OCI-LY1 (cell line): ENCODE results near the gene SPO11.

ENCODE experiments used
- H2AFZ ChIP-seq: fragments of 200-600 bp; sonication (generic), shearing (Covaris generic); 2 replicates; pipeline ENCODE4 v1.6.0; 2014; ENCODE audit warnings: antibody characterized with exemption, mild to moderate bottlenecking, low read length
- H3F3A ChIP-seq: fragments of 200-600 bp; sonication (generic), shearing (Covaris generic); 2 replicates; pipeline ENCODE4 v1.6.0; 2014; ENCODE audit warnings: mild to moderate bottlenecking, antibody characterized with exemption, low read length, moderate library complexity; ENCODE audit not compliant: insufficient read depth
- H3K27ac ChIP-seq: fragments of 200-600 bp; sonication (generic); 2 replicates; pipeline ENCODE4 v1.5.1; 2014; ENCODE audit warnings: low read length, mixed run types, mild to moderate bottlenecking, low read depth; ENCODE audit not compliant: poor library complexity, severe bottlenecking
- H3K27me3 ChIP-seq: fragments of 200-600 bp; sonication (generic); 2 replicates; pipeline ENCODE4 v1.6.0; 2014; ENCODE audit warnings: antibody characterized with exemption, mild to moderate bottlenecking, low read length, moderate library complexity; ENCODE audit not compliant: insufficient read depth
- H3K36me3 ChIP-seq: fragments of 200-600 bp; sonication (generic); 2 replicates; pipeline ENCODE4 v1.6.1; 2014; ENCODE audit warnings: mild to moderate bottlenecking, antibody characterized with exemption, low read length, moderate library complexity, mixed read lengths; ENCODE audit not compliant: insufficient read depth
- H3K4me1 ChIP-seq: fragments of 200-600 bp; sonication (generic); 2 replicates; pipeline ENCODE4 v1.5.1; 2014; ENCODE audit warnings: mild to moderate bottlenecking, low read length, moderate library complexity; ENCODE audit not compliant: insufficient read depth, severe bottlenecking
- H3K4me2 ChIP-seq: fragments of 200-600 bp; sonication (generic), shearing (Covaris generic); 2 replicates; pipeline ENCODE4 v1.6.1; 2014; ENCODE audit warnings: low read length
- H3K4me3 ChIP-seq: fragments of 200-600 bp; sonication (generic); 2 replicates; pipeline ENCODE4 v1.5.1; 2014; ENCODE audit warnings: low read length, low read depth, mild to moderate bottlenecking, mixed read lengths; ENCODE audit not compliant: poor library complexity, severe bottlenecking
- H3K79me2 ChIP-seq: fragments of 200-600 bp; shearing (Covaris generic); 2 replicates; pipeline ENCODE4 v1.6.1; 2016; ENCODE audit warnings: mixed run types, low read length, mixed read lengths; ENCODE audit not compliant: insufficient read depth
- H3K9ac ChIP-seq: fragments of 200-600 bp; sonication (generic), shearing (Covaris generic); 2 replicates; pipeline ENCODE4 v1.6.1; 2014; ENCODE audit warnings: mild to moderate bottlenecking, low read length, mixed read lengths
- H3K9me2 ChIP-seq: fragments of 200-600 bp; sonication (generic), shearing (Covaris generic); 2 replicates; pipeline ENCODE4 v1.6.1; 2014; ENCODE audit warnings: low read depth, mild to moderate bottlenecking, low read length, mixed read lengths
- H3K9me3 ChIP-seq: fragments of 200-600 bp; shearing (Covaris generic); 2 replicates; pipeline ENCODE4 v1.6.1; 2014; ENCODE audit warnings: low read length, mixed read lengths
- H4K20me1 ChIP-seq: fragments of 200-600 bp; sonication (generic), shearing (Covaris generic); 2 replicates; pipeline ENCODE4 v1.6.0; 2016; ENCODE audit warnings: mild to moderate bottlenecking, low read length; ENCODE audit not compliant: insufficient read depth
- CTCF ChIP-seq: fragments of 200-600 bp; sonication (generic), shearing (Covaris generic); IDR thresholded peaks from 2 replicates; pipeline ENCODE4 v1.5.1; 2017; ENCODE audit warnings: mild to moderate bottlenecking, antibody characterized with exemption, low read length, moderate library complexity, mixed read lengths
- EZH2 ChIP-seq: fragments of 200-600 bp; sonication (generic), shearing (Covaris generic); IDR thresholded peaks from 2 replicates; pipeline ENCODE4 v1.8.0; 2017; ENCODE audit warnings: borderline replicate concordance, mixed run types, mild to moderate bottlenecking, antibody characterized with exemption, low read length, moderate library complexity, mixed read lengths

SPO11 gene

GRCh38 chr20:57371363-57371762 is 41.8 kb downstream of the SPO11 start:
- peaks cover 98% of the 10 kb centered on the region for H3K36me3 ChIP-seq

GRCh38 chr20:57372157-57372556 is 42.6 kb downstream of the SPO11 start:
- H3K4me1 ChIP-seq = peaks cover 16% of the 10 kb centered on the region
- no peak for TF ChIP-seq EZH2
- H2AFZ ChIP-seq = no peak overlapping the region
- H3F3A ChIP-seq = no peaks in the 10 kb centered on the region
- no peaks in the 10 kb centered on the region for H3K9me2 ChIP-seq
- H3K27me3 ChIP-seq = no peaks in the 10 kb centered on the region
- H3K4me2 ChIP-seq = no peak overlapping the region
- no peaks in the 10 kb centered on the region for H3K9me3 ChIP-seq
- no peak overlapping the region for H3K9ac ChIP-seq
- H3K27ac ChIP-seq = no peak overlapping the region
- no peaks in the 10 kb centered on the region for H4K20me1 ChIP-seq
- H3K36me3 ChIP-seq = peaks cover 98% of the 10 kb centered on the region
- H3K4me3 ChIP-seq = no peak overlapping the region
- no peaks in the 10 kb centered on the region for H3K79me2 ChIP-seq

More at GRCh38 chr20:57371363-57371762, 41.8 kb downstream of the SPO11 start:
- Histone ChIP-seq H3K27me3 (no peaks in the 10 kb centered on the region), H3K79me2 (no peaks in the 10 kb centered on the region), H3K4me2 (no peak overlapping the region), H3K9me2 (no peaks in the 10 kb centered on the region), H3K9ac (no peak overlapping the region), H3K4me3 (no peak overlapping the region), H4K20me1 (no peaks in the 10 kb centered on the region), H3K4me1 (peaks cover 16% of the 10 kb centered on the region), H3K27ac (no peak overlapping the region), H2AFZ (no peak overlapping the region), H3K9me3 (no peaks in the 10 kb centered on the region), H3F3A (no peaks in the 10 kb centered on the region)
- no peak for TF ChIP-seq EZH2
- TF ChIP-seq CTCF = no peak

DNA sequence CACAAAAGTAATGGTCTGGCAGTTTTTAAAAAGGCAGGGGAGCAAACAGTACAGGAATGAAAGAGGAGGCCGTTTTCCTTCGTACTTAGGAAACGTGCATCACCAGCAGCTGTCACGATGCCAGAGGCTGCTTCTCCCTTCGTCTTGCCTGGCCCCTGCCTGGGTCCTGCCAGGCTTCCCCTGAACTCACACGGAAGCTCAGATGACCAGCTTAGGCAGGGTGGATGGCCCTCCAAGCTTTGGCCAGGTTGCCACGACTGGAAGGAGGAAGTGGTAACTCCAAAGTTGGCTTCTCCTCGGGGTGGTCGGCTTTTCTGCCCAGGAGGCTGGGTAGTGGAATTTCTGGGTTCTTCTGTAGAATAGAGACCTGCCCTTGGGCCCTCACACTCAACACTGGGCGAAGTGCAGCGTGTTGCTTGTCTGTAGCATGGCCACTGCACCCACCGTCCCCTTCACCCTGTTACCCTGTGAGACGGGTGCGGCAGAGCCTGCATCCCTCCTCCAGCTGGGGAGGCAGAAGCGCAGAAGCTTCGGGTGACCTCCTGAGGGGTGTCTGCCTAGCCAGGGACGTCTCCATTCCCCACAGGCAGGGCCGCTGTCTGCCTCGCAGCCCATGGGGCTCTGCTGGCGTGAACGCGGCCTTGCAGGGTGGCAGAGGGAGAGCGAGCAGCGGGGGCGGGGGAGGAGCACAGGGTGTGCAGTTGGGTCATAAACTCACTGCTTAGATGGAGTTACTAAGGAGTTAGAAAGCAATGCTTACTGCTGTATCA is 43.2 kb downstream of the SPO11 start:
- Histone ChIP-seq H3K4me2 (no peak overlapping the region), H3F3A (no peaks in the 10 kb centered on the region)

More for the DNA sequence above, 43.2 kb downstream of the SPO11 start:
- Histone ChIP-seq H3K9me2 (no peaks in the 10 kb centered on the region), H3K9me3 (no peaks in the 10 kb centered on the region), H3K27me3 (no peaks in the 10 kb centered on the region), H3K27ac (no peak overlapping the region), H2AFZ (no peak overlapping the region), H4K20me1 (no peaks in the 10 kb centered on the region), H3K4me1 (peaks cover 16% of the 10 kb centered on the region), H3K36me3 (peaks cover 100% of the 10 kb centered on the region), H3K4me3 (no peak overlapping the region), H3K79me2 (no peaks in the 10 kb centered on the region), H3K9ac (no peak overlapping the region)
- TF ChIP-seq EZH2 (no peak), CTCF (no peak)
